ENCODE data around the gene KSR1. TPM values are rescaled to one million over a fixed set of nuclear protein-coding genes. Genes with fewer than 3 reads are reported as not detected.

KSR1 gene
- total RNA-seq, 1 donor = 6.5 TPM

DNA sequence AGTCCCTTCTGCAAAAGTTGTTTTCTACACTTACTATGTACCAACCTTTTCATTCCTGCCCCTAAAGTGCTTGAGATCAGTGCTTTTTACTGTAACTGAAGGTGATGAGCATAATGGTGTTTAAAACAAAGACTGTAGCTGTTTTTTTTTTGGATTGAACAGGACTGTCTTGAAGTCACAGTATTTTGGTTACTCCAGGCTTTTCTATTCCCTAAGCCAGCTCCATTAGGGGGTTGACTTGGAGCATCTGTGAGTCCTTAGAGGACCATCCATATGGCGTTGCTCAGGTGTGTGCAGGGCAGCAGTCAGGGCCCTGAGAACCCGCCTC, 145.7 kb downstream of the KSR1 start:
- TF ChIP-seq, protein P1, sequence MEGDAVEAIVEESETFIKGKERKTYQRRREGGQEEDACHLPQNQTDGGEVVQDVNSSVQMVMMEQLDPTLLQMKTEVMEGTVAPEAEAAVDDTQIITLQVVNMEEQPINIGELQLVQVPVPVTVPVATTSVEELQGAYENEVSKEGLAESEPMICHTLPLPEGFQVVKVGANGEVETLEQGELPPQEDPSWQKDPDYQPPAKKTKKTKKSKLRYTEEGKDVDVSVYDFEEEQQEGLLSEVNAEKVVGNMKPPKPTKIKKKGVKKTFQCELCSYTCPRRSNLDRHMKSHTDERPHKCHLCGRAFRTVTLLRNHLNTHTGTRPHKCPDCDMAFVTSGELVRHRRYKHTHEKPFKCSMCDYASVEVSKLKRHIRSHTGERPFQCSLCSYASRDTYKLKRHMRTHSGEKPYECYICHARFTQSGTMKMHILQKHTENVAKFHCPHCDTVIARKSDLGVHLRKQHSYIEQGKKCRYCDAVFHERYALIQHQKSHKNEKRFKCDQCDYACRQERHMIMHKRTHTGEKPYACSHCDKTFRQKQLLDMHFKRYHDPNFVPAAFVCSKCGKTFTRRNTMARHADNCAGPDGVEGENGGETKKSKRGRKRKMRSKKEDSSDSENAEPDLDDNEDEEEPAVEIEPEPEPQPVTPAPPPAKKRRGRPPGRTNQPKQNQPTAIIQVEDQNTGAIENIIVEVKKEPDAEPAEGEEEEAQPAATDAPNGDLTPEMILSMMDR (IDR thresholded peaks at IDR 0.05; ENCODE audit: extremely low read depth, low read depth, low read length) = no peak
- H3K36me3 ChIP-seq (ENCODE audit: insufficient read depth, low read length) = no peaks in the 10 kb centered on the region
- H4K20me1 ChIP-seq (ENCODE audit: insufficient read depth, low read length) = no peaks in the 10 kb centered on the region
- H2AFZ ChIP-seq (ENCODE audit: low read length) = no peak overlapping the region
- peaks cover 4% of the 10 kb centered on the region for H3K4me1 ChIP-seq (ENCODE audit: insufficient read depth, low read length)
- H3K79me2 ChIP-seq (ENCODE audit: insufficient read depth, low read length) = no peaks in the 10 kb centered on the region
- H3K4me3 ChIP-seq (ENCODE audit: insufficient read depth, low read length) = no peak overlapping the region
- H3K27me3 ChIP-seq (ENCODE audit: insufficient read depth, low read length) = no peaks in the 10 kb centered on the region
- H3K4me2 ChIP-seq (ENCODE audit: insufficient read depth, low read length) = no peak overlapping the region
- DNase-seq (ENCODE audit: insufficient read length, low spot score, missing footprints) = no peak
- no peak overlapping the region for H3K27ac ChIP-seq (ENCODE audit: low read depth, low read length)
- no peaks in the 10 kb centered on the region for H3K9me3 ChIP-seq (ENCODE audit: low read depth, low read length)

GRCh38 chr17:27602721-27603420, 146.6 kb downstream of the KSR1 start:
- Histone ChIP-seq H3K4me2 (ENCODE audit: insufficient read depth, low read length) (no peak overlapping the region), H4K20me1 (ENCODE audit: insufficient read depth, low read length) (no peaks in the 10 kb centered on the region), H3K27me3 (ENCODE audit: insufficient read depth, low read length) (no peaks in the 10 kb centered on the region), H3K79me2 (ENCODE audit: insufficient read depth, low read length) (no peaks in the 10 kb centered on the region), H3K9me3 (ENCODE audit: low read depth, low read length) (no peaks in the 10 kb centered on the region), H3K36me3 (ENCODE audit: insufficient read depth, low read length) (no peaks in the 10 kb centered on the region), H3K27ac (ENCODE audit: low read depth, low read length) (no peak overlapping the region), H3K4me1 (ENCODE audit: insufficient read depth, low read length) (peaks cover 4% of the 10 kb centered on the region), H2AFZ (ENCODE audit: low read length) (no peak overlapping the region), H3K4me3 (ENCODE audit: insufficient read depth, low read length) (no peak overlapping the region)
- peak; percentile 99 for DNase-seq (ENCODE audit: insufficient read length, low spot score, missing footprints)
- TF ChIP-seq, protein P1 (IDR thresholded peaks at IDR 0.05; ENCODE audit: extremely low read depth, low read depth, low read length) = peak; percentile 97

DNA sequence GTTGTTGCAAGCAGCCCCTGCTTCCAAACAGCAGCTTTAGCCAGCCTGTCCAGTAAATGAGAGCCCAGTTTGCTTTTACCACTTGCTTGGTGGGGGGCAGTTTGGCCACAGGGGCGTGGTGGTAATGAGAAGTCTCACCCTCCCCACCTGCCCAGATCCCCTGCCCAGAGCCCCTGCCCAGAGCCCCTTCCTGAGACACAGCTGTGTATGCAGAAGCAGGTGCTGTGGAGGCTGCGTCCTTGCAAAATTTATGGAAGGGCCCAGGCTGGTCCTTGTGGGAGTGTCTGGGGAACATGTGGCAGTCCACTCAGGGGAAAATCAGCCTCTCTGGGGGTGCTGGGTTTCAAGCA, 147.1 kb downstream of the KSR1 start:
- H3K9me3 ChIP-seq (ENCODE audit: low read depth, low read length) = no peaks in the 10 kb centered on the region
- no peak overlapping the region for H3K27ac ChIP-seq (ENCODE audit: low read depth, low read length)
- peak; percentile 70 for DNase-seq (ENCODE audit: insufficient read length, low spot score, missing footprints)
- H3K4me2 ChIP-seq (ENCODE audit: insufficient read depth, low read length) = no peak overlapping the region
- no peak overlapping the region for H3K4me3 ChIP-seq (ENCODE audit: insufficient read depth, low read length)
- no peaks in the 10 kb centered on the region for H3K27me3 ChIP-seq (ENCODE audit: insufficient read depth, low read length)
- H3K4me1 ChIP-seq (ENCODE audit: insufficient read depth, low read length) = peaks cover 4% of the 10 kb centered on the region
- H3K79me2 ChIP-seq (ENCODE audit: insufficient read depth, low read length) = no peaks in the 10 kb centered on the region
- H2AFZ ChIP-seq (ENCODE audit: low read length) = no peak overlapping the region
- TF ChIP-seq, protein P1 (IDR thresholded peaks at IDR 0.05; ENCODE audit: extremely low read depth, low read depth, low read length) = no peak
- no peaks in the 10 kb centered on the region for H3K36me3 ChIP-seq (ENCODE audit: insufficient read depth, low read length)
- H4K20me1 ChIP-seq (ENCODE audit: insufficient read depth, low read length) = no peaks in the 10 kb centered on the region

DNA sequence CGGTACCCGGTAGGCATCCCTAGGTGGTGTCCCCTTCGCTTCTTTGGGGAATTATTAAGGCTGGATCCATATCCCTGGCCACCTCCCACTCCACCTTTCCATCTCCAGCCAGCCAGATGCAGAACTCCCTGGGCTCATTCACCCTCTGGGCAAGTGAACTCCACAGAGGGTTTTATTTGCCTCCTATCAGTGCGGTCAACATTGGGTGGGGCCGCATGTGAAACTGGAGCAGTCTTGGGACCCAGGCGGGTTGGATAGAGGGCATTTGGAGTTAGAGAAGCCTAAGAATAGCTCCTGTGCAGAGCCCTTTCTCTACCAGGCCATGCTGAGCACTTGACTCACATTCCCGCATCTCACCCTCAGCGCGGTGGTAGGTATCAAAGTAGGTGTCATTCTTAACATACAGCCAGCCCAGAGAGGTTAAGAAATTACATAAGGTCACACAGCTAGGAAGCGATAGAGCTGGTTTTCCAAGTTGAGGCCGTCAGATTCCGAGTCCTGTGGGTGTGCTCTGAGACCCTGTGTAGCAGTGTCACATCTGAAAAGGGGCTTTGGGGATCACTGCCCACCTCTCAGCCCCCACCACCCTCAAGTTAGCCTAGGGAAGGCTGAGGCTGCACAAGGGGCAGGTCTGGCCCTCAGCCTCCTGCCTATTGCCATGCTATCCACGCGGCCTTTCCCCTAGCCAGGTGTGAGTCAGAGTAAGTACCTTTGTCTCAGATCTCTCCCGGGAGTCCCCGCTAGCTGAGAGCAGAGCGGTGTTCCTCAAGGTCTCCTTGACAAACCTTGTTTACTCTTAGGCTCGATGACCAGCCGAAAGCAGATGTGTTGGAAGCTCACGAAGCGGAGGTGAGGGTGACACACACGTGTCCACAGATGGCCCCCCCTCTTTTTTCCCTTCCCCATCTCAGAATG, 147.9 kb downstream of the KSR1 start:
- DNase-seq (ENCODE audit: insufficient read length, low spot score, missing footprints) = peak; percentile 77
- H4K20me1 ChIP-seq (ENCODE audit: insufficient read depth, low read length) = no peaks in the 10 kb centered on the region
- TF ChIP-seq, protein P1 (IDR thresholded peaks at IDR 0.05; ENCODE audit: extremely low read depth, low read depth, low read length) = no peak
- no peak overlapping the region for H2AFZ ChIP-seq (ENCODE audit: low read length)
- no peaks in the 10 kb centered on the region for H3K27me3 ChIP-seq (ENCODE audit: insufficient read depth, low read length)
- H3K36me3 ChIP-seq (ENCODE audit: insufficient read depth, low read length) = no peaks in the 10 kb centered on the region
- no peak overlapping the region for H3K4me3 ChIP-seq (ENCODE audit: insufficient read depth, low read length)
- no peak overlapping the region for H3K4me2 ChIP-seq (ENCODE audit: insufficient read depth, low read length)
- no peaks in the 10 kb centered on the region for H3K79me2 ChIP-seq (ENCODE audit: insufficient read depth, low read length)
- H3K9me3 ChIP-seq (ENCODE audit: low read depth, low read length) = no peaks in the 10 kb centered on the region
- no peak overlapping the region for H3K27ac ChIP-seq (ENCODE audit: low read depth, low read length)
- H3K4me1 ChIP-seq (ENCODE audit: insufficient read depth, low read length) = peaks cover 4% of the 10 kb centered on the region

All from osteoblast (primary cell).